GM12878 (cell line): ENCODE data around the gene SIGLEC12. TPM values are rescaled to one million over a fixed set of nuclear protein-coding genes. Genes with fewer than 3 reads are reported as not detected.

ENCODE experiments used
- ATAC-seq: fragments of 200-7000 bp; cut with Tn5 transposase; 3 replicates; pipeline ENCODE4 v1.9.1; 2020; ENCODE audit warnings: mild to moderate bottlenecking, moderate library complexity
- BruUV-seq: library from RNA; stranded (reverse); fragments of 400-500 nt; replicated peaks from 2 replicates; lab custom pipeline; 2021; lab: Mats Ljungman, UMichigan
- CTCF ChIA-PET: fragments of 300-600 bp; sonication (Branson Sonifier 250); formaldehyde crosslinking; extraction: SDS; loops from one replicate; lab custom pipeline; 2021; ENCODE audit warnings: inconsistent platforms; lab: Yijun Ruan, JAX
- POLR2A ChIA-PET: fragments of 350-600 bp; formaldehyde crosslinking; extraction: SDS; loops from one replicate; lab custom pipeline; 2021; ENCODE audit warnings: inconsistent platforms; lab: Charles Lee
- RAD21 ChIA-PET: fragments of 300-600 bp; sonication (Branson Sonifier 250); formaldehyde crosslinking; loops from one replicate; lab custom pipeline; 2023; ENCODE audit warnings: antibody characterized with exemption; ENCODE audit not compliant: unreplicated experiment; lab: Charles Lee
- SMC1A ChIA-PET: fragments of 300-600 bp; sonication (Branson Sonifier 250); formaldehyde crosslinking; loops from one replicate; lab custom pipeline; 2023; ENCODE audit not compliant: unreplicated experiment, uncharacterized antibody; lab: Charles Lee
- DNase-seq: peaks from one replicate; pipeline ENCODE4 v3.0.0-alpha.2; 2011; ENCODE audit warnings: low read depth, low spot score
- FAIRE-seq: peaks from 3 replicates; lab custom pipeline; 2011; peaks lifted over from hg19 to GRCh38; lab: Jason Lieb, UNC
- H2AFZ ChIP-seq: 2 replicates; pipeline ENCODE4 v1.6.0; 2011; ENCODE audit warnings: low read depth, low read length, control low read depth; ENCODE audit not compliant: control insufficient read depth
- H3K27ac ChIP-seq: 2 replicates; pipeline ENCODE4 v1.5.1; 2011; ENCODE audit warnings: control low read depth; ENCODE audit not compliant: control insufficient read depth, insufficient read depth
- H3K27me3 ChIP-seq, 2 experiments: replicated peaks in 1 of 2; 2 replicates each; pipeline versions ENCODE4 v1.6.0 to v1.6.1; 2011; ENCODE audit warnings: low read length in 1 of 2; ENCODE audit not compliant: control insufficient read depth in 2 of 2, insufficient read depth in 2 of 2
- H3K36me3 ChIP-seq, 2 experiments: 2 replicates each; pipeline ENCODE4 v1.5.1; 2011; ENCODE audit warnings: low read length in 1 of 2; ENCODE audit not compliant: control insufficient read depth in 2 of 2, insufficient read depth in 2 of 2
- H3K4me1 ChIP-seq: 2 replicates; pipeline ENCODE4 v1.6.1; 2011; ENCODE audit warnings: mild to moderate bottlenecking, low read length, moderate library complexity, mixed read lengths; ENCODE audit not compliant: control insufficient read depth, insufficient read depth
- H3K4me2 ChIP-seq: 2 replicates; pipeline ENCODE4 v1.6.0; 2011; ENCODE audit warnings: control low read depth; ENCODE audit not compliant: control insufficient read depth, insufficient read depth
- H3K4me3 ChIP-seq: fragments of 200-600 bp; sonication (generic); 2 replicates; pipeline ENCODE4 v1.5.1; 2016
- H3K79me2 ChIP-seq: 2 replicates; pipeline ENCODE4 v1.6.0; 2011; ENCODE audit warnings: low read length; ENCODE audit not compliant: control insufficient read depth, insufficient read depth
- H3K9ac ChIP-seq: 2 replicates; pipeline ENCODE4 v1.8.0; 2011; ENCODE audit warnings: low read length, control low read depth, mixed read lengths; ENCODE audit not compliant: control insufficient read depth, insufficient read depth
- H3K9me3 ChIP-seq: replicated peaks from 3 replicates; pipeline ENCODE4 v1.5.1; 2011; ENCODE audit warnings: mild to moderate bottlenecking, low read length; ENCODE audit not compliant: control insufficient read depth, insufficient read depth
- H4K20me1 ChIP-seq: 2 replicates; pipeline ENCODE4 v1.6.0; 2011; ENCODE audit not compliant: control insufficient read depth, insufficient read depth
- BACH1 ChIP-seq: fragments of 450-650 bp; IDR thresholded peaks from 2 replicates; pipeline ENCODE4 v1.6.1; 2017; ENCODE audit warnings: mild to moderate bottlenecking, borderline replicate concordance
- BCLAF1 ChIP-seq: fragments of 450-650 bp; IDR thresholded peaks from 2 replicates; pipeline ENCODE4 v1.6.1; 2017; ENCODE audit warnings: antibody characterized with exemption, mild to moderate bottlenecking, moderate library complexity
- BMI1 ChIP-seq: fragments of 450-650 bp; IDR thresholded peaks from 2 replicates; pipeline ENCODE4 v1.6.1; 2016; ENCODE audit warnings: mild to moderate bottlenecking, moderate library complexity, borderline replicate concordance
- BRCA1 ChIP-seq: IDR thresholded peaks from 2 replicates; pipeline ENCODE4 v1.6.1; 2011; ENCODE audit warnings: low read depth, low read length, improper control_type of control experiment
- E2F4 ChIP-seq: IDR thresholded peaks from 2 replicates; pipeline ENCODE4 v1.6.1; 2012; ENCODE audit warnings: low read depth, low read length, improper control_type of control experiment
- ESRRA ChIP-seq: IDR thresholded peaks from 2 replicates; pipeline ENCODE4 v1.6.1; 2012; ENCODE audit warnings: mild to moderate bottlenecking, low read length, improper control_type of control experiment
- HSF1 ChIP-seq: fragments of 150-350 bp; IDR thresholded peaks from 2 replicates; pipeline ENCODE4 v1.6.1; 2014; ENCODE audit warnings: mild to moderate bottlenecking, low read depth, low read length
- ZNF217 ChIP-seq: fragments of 450-650 bp; IDR thresholded peaks from 2 replicates; pipeline ENCODE4 v1.6.1; 2017; ENCODE audit warnings: antibody characterized with exemption, mild to moderate bottlenecking
- WGBS: methylation state at CpG from one replicate; pipeline ENCODE4 v1.1.6; 2016; ENCODE audit warnings: low lambda C conversion rate; ENCODE audit not compliant: insufficient replicate concordance, insufficient coverage; ENCODE audit errors: missing lambda C conversion rate; 5-methylcytosine and 5-hydroxymethylcytosine counted together
- in situ Hi-C: fragments of 300-500 bp; cut with MboI; formaldehyde crosslinking; loops from 9 replicates; pipeline ENCODE4 v1.14.3; 2018; ENCODE audit warnings: mixed read lengths
- intact Hi-C: fragments of 100-400 bp; cut with micrococcal nuclease; formaldehyde crosslinking; loops from one replicate; pipeline ENCODE4 v1.14.2; 2022; ENCODE audit not compliant: unreplicated experiment
- polyA plus RNA-seq, 11 experiments: library from polyadenylated mRNA; depleted of rRNA in 4 of 11; unstranded in 6 of 11; stranded (reverse) in 5 of 11; fragments of >200 nt; fragmentation: Nextera tagmentation in 4 of 11; fragmentation: Illumina TruSeq in 1 of 11; extraction: Ambion mirVana in 4 of 11; extraction: Trizol in 1 of 11; gene quantifications; 1 replicate in 1 of 11; 2 replicates in 10 of 11; pipeline versions ENCODE4 v1.2.1 to v1.2.3, GENCODE V29; 2011 to 2016; ENCODE audit warnings: inconsistent platforms in 2 of 11, missing spikeins in 2 of 11, low read depth in 1 of 11
- total RNA-seq, 4 experiments: library from RNA; depleted of rRNA in 3 of 4; stranded (reverse); fragments of >200 nt in 3 of 4; fragmentation: Illumina TruSeq in 1 of 4; extraction: Trizol in 1 of 4; gene quantifications; 2 replicates each; pipeline versions ENCODE4 v1.2.1 to v1.2.3, GENCODE V29; 2013 to 2021
- TF ChIP-seq, protein P1 (sequence below): IDR thresholded peaks from 2 replicates; pipeline ENCODE4 v1.6.1; 2012; ENCODE audit warnings: low read length, inconsistent platforms

The SIGLEC12 gene
- total and polyA plus RNA-seq, 10 of the 15 experiments (the other 5 are each of a cell fraction or from before 2014, with no cell fraction given), result 0.03 to 0.18 (median 0.06) TPM; not detected in 5

- H3K27me3 ChIP-seq, result no peaks in the 10 kb centered on the region
These were observed 38.9 kb downstream of the SIGLEC12 start for GRCh38 chr19:51462681-51463080.

More at GRCh38 chr19:51462681-51463080, 38.9 kb downstream of the SIGLEC12 start:
- no peak for DNase-seq
- no peak overlapping the region for H3K27ac ChIP-seq
- FAIRE-seq, result no peak
- ChIA-PET CTCF (interaction anchor here (0.8 to 2.7 kb wide), 3 partner anchors 9 to 198 kb away, joined by 3 to 13 read pairs (median 3); no protein-coding TSS in a partner anchor), POLR2A (no interaction called here), SMC1A (interaction anchor here (0.8 to 1.1 kb wide), 2 partner anchors 11 to 194 kb away, joined by 3 read pairs; no protein-coding TSS in a partner anchor), RAD21 (interaction anchor here (0.7 kb wide), 1 partner anchor 194 kb away, joined by 3 read pairs; no protein-coding TSS in a partner anchor)
- no peak overlapping the region for H3K4me3 ChIP-seq
- no peaks in the 10 kb centered on the region for H3K36me3 ChIP-seq
- H3K4me1 ChIP-seq, result no peaks in the 10 kb centered on the region
- no peak for ATAC-seq
- H2AFZ ChIP-seq, result no peak overlapping the region
- no peak overlapping the region for H3K4me2 ChIP-seq
- 26% methylated on average over 10 of the region's 10 CpGs for WGBS
- H3K9ac ChIP-seq, result no peak overlapping the region
- no TSS peak for BruUV-seq
- H3K9me3 ChIP-seq, result no peaks in the 10 kb centered on the region
- in situ Hi-C loops (no loop called here), intact Hi-C loops (no loop called here)
- H3K79me2 ChIP-seq, result no peaks in the 10 kb centered on the region
- TF ChIP-seq E2F4 (no peak), BMI1 (no peak), BCLAF1 (no peak), HSF1 (no peak), ZNF217 (no peak), BACH1 (no peak), BRCA1 (no peak), ESRRA (no peak)
- TF ChIP-seq, protein P1, sequence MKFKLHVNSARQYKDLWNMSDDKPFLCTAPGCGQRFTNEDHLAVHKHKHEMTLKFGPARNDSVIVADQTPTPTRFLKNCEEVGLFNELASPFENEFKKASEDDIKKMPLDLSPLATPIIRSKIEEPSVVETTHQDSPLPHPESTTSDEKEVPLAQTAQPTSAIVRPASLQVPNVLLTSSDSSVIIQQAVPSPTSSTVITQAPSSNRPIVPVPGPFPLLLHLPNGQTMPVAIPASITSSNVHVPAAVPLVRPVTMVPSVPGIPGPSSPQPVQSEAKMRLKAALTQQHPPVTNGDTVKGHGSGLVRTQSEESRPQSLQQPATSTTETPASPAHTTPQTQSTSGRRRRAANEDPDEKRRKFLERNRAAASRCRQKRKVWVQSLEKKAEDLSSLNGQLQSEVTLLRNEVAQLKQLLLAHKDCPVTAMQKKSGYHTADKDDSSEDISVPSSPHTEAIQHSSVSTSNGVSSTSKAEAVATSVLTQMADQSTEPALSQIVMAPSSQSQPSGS, result no peak
- H4K20me1 ChIP-seq, result no peaks in the 10 kb centered on the region
